IMR-90 (cell line): Measurements from ENCODE around the gene SESN1. TPM values are rescaled to one million over a fixed set of nuclear protein-coding genes. Genes with fewer than 3 reads are reported as not detected.
A peak's percentile ranks its signal among the peaks of the same experiment; 100 is the strongest.

Source experiments
- ATAC-seq: fragments of 200-7000 bp; cut with Tn5 transposase; 2 replicates; pipeline ENCODE4 v1.9.1; 2020; ENCODE audit warnings: low read depth, mild to moderate bottlenecking, moderate library complexity
- BruUV-seq: library from RNA; stranded (reverse); fragments of 400-500 nt; replicated peaks from 2 replicates; lab custom pipeline; 2021; lab: Mats Ljungman, UMichigan
- CTCF ChIA-PET: fragments of 300-600 bp; formaldehyde crosslinking; extraction: SDS; loops from one replicate; lab custom pipeline; 2021; ENCODE audit warnings: antibody characterized with exemption; lab: Yijun Ruan, JAX
- POLR2A ChIA-PET: fragments of 300-600 bp; sonication (Branson Sonifier 250); formaldehyde crosslinking; loops from one replicate; lab custom pipeline; 2022; ENCODE audit warnings: antibody characterized with exemption; ENCODE audit not compliant: unreplicated experiment; lab: Charles Lee
- DNase-seq: peaks from one replicate; pipeline ENCODE4 v3.0.0; 2013
- H2AFZ ChIP-seq: replicated peaks from 2 replicates; pipeline ENCODE3; 2013; ENCODE audit warnings: low read length, mild to moderate bottlenecking; ENCODE audit not compliant: poor library complexity
- H2AK5ac ChIP-seq: 2 replicates; pipeline ENCODE4 v1.6.1; 2013; ENCODE audit warnings: low read depth, low read length, inconsistent platforms
- H2AK9ac ChIP-seq: replicated peaks from 2 replicates; pipeline ENCODE3; 2013; ENCODE audit warnings: mild to moderate bottlenecking, low read depth, low read length, moderate library complexity; ENCODE audit not compliant: poor library complexity
- H2BK120ac ChIP-seq: 2 replicates; pipeline ENCODE4 v1.6.1; 2013; ENCODE audit warnings: low read depth, low read length, inconsistent platforms
- H2BK15ac ChIP-seq: 3 replicates; pipeline ENCODE4 v1.6.1; 2013; ENCODE audit warnings: low read depth, low read length, inconsistent platforms
- H2BK20ac ChIP-seq: 2 replicates; pipeline ENCODE4 v1.6.1; 2013; ENCODE audit warnings: low read depth, mild to moderate bottlenecking, inconsistent platforms, low read length, moderate library complexity
- H2BK5ac ChIP-seq: 2 replicates; pipeline ENCODE4 v1.6.1; 2013; ENCODE audit warnings: mild to moderate bottlenecking, low read depth, low read length, inconsistent platforms; ENCODE audit not compliant: poor library complexity, severe bottlenecking
- H3K14ac ChIP-seq: replicated peaks from 2 replicates; pipeline ENCODE4 v1.6.1; 2013; ENCODE audit warnings: low read depth, low read length, inconsistent platforms
- H3K18ac ChIP-seq: 2 replicates; pipeline ENCODE4 v1.6.1; 2013; ENCODE audit warnings: low read depth, low read length, control low read depth
- H3K23ac ChIP-seq: 2 replicates; pipeline ENCODE4 v1.6.1; 2013; ENCODE audit warnings: low read depth, low read length, inconsistent platforms
- H3K27ac ChIP-seq: 2 replicates; pipeline ENCODE4 v1.5.1; 2013; ENCODE audit warnings: mild to moderate bottlenecking, control low read depth, low read length; ENCODE audit not compliant: insufficient read depth
- H3K27me3 ChIP-seq: 2 replicates; pipeline ENCODE4 v1.6.1; 2013; ENCODE audit warnings: low read length; ENCODE audit not compliant: control insufficient read depth, insufficient read depth
- H3K36me3 ChIP-seq: 2 replicates; pipeline ENCODE4 v1.6.1; 2013; ENCODE audit warnings: low read length, mixed read lengths; ENCODE audit not compliant: control insufficient read depth, insufficient read depth
- H3K4ac ChIP-seq: 2 replicates; pipeline ENCODE4 v1.6.1; 2013; ENCODE audit warnings: low read depth, low read length, inconsistent platforms
- H3K4me1 ChIP-seq: 2 replicates; pipeline ENCODE4 v1.6.1; 2013; ENCODE audit warnings: low read length, mixed read lengths; ENCODE audit not compliant: control insufficient read depth, insufficient read depth
- H3K4me2 ChIP-seq: 2 replicates; pipeline ENCODE4 v1.6.1; 2013; ENCODE audit warnings: low read depth, mild to moderate bottlenecking, control low read depth, low read length, moderate library complexity
- H3K4me3 ChIP-seq: 2 replicates; pipeline ENCODE4 v1.5.1; 2013; ENCODE audit warnings: low read depth, mild to moderate bottlenecking, control low read depth, low read length, moderate library complexity; ENCODE audit not compliant: insufficient read depth
- H3K56ac ChIP-seq: 2 replicates; pipeline ENCODE4 v1.6.1; 2013; ENCODE audit warnings: low read length, inconsistent platforms; ENCODE audit not compliant: insufficient read depth; ENCODE audit errors: extremely low read depth
- H3K79me1 ChIP-seq, 2 experiments: 2 replicates each; pipeline ENCODE4 v1.6.1; 2013; ENCODE audit warnings: low read length in 2 of 2, inconsistent platforms in 1 of 2, low read depth in 1 of 2
- H3K9ac ChIP-seq: 2 replicates; pipeline ENCODE4 v1.6.1; 2013; ENCODE audit warnings: low read depth, low read length, control low read depth
- H3K9me1 ChIP-seq: 2 replicates; pipeline ENCODE4 v1.6.1; 2013; ENCODE audit warnings: low read length, inconsistent platforms; ENCODE audit not compliant: insufficient read depth
- H3K9me3 ChIP-seq: 2 replicates; pipeline ENCODE4 v1.6.1; 2013; ENCODE audit warnings: low read length; ENCODE audit not compliant: control insufficient read depth, insufficient read depth
- H4K20me1 ChIP-seq: 2 replicates; pipeline ENCODE4 v1.6.1; 2013; ENCODE audit warnings: low read length, inconsistent platforms; ENCODE audit not compliant: insufficient read depth
- H4K5ac ChIP-seq: 2 replicates; pipeline ENCODE4 v1.6.1; 2013; ENCODE audit warnings: mild to moderate bottlenecking, low read depth, low read length, control low read depth
- H4K8ac ChIP-seq, 2 experiments: 2 replicates each; pipeline ENCODE4 v1.6.1; 2013; ENCODE audit warnings: low read depth in 2 of 2, low read length in 2 of 2, control low read depth in 1 of 2, inconsistent platforms in 1 of 2
- H4K91ac ChIP-seq: 2 replicates; pipeline ENCODE4 v1.6.1; 2013; ENCODE audit warnings: low read depth, low read length, inconsistent platforms; ENCODE audit not compliant: insufficient read depth
- CEBPB ChIP-seq: IDR thresholded peaks from 2 replicates; pipeline ENCODE4 v1.6.1; 2012; ENCODE audit warnings: low read depth, low read length, improper control_type of control experiment
- CHD1 ChIP-seq: IDR thresholded peaks from 2 replicates; pipeline ENCODE4 v1.6.1; 2012; ENCODE audit warnings: low read depth, low read length, improper control_type of control experiment
- FOS ChIP-seq: fragments of 150-350 bp; IDR thresholded peaks from 2 replicates; pipeline ENCODE4 v1.6.1; 2016; ENCODE audit warnings: low read depth, low read length
- MAZ ChIP-seq: IDR thresholded peaks from 2 replicates; pipeline ENCODE4 v1.6.1; 2012; ENCODE audit warnings: low read depth, mild to moderate bottlenecking, low read length, improper control_type of control experiment, moderate library complexity, borderline replicate concordance
- NFE2L2 ChIP-seq: fragments of 150-350 bp; IDR thresholded peaks from 2 replicates; pipeline ENCODE4 v1.6.1; 2016; ENCODE audit warnings: low read depth, mild to moderate bottlenecking, low read length
- RAD21 ChIP-seq: IDR thresholded peaks from 2 replicates; pipeline ENCODE4 v1.6.1; 2012; ENCODE audit warnings: low read length, improper control_type of control experiment
- RFX5 ChIP-seq: IDR thresholded peaks from 2 replicates; pipeline ENCODE4 v1.8.0; 2012; ENCODE audit warnings: low read depth, mild to moderate bottlenecking, low read length, moderate library complexity
- USF2 ChIP-seq: fragments of 150-350 bp; IDR thresholded peaks from 2 replicates; pipeline ENCODE4 v1.6.1; 2017; ENCODE audit warnings: mild to moderate bottlenecking, antibody characterized with exemption, low read length, low read depth
- WGBS, 2 experiments: methylation state at CpG; one replicate each; pipeline versions ENCODE4 v1.1.5 to v1.1.7; 2013; ENCODE audit warnings: missing lambda C conversion rate in 2 of 2; ENCODE audit not compliant: insufficient read length in 1 of 2; ENCODE audit errors: extremely low coverage in 2 of 2; 5-methylcytosine and 5-hydroxymethylcytosine counted together
- dilution Hi-C: fragments of 300-500 bp; cut with HindIII; formaldehyde crosslinking; loops from one replicate; pipeline ENCODE4 v1.14.3; 2018; ENCODE audit warnings: low sequenced_read_pairs; ENCODE audit not compliant: unreplicated experiment
- in situ Hi-C: fragments of 300-500 bp; cut with MboI; formaldehyde crosslinking; loops from 3 replicates; pipeline ENCODE4 v1.14.3; 2019; ENCODE audit warnings: low sequenced_read_pairs, inconsistent platforms, mixed read lengths
- intact Hi-C: fragments of 100-400 bp; cut with micrococcal nuclease; formaldehyde crosslinking; loops from 2 replicates; pipeline ENCODE4 v1.10.0; 2022
- polyA plus RNA-seq, 3 experiments: library from polyadenylated mRNA; depleted of rRNA; stranded (reverse); fragments of >200 nt; gene quantifications; 2 replicates each; pipeline ENCODE4 v1.2.3, GENCODE V29; 2012; ENCODE audit warnings: low replicate concordance in 1 of 3
- total RNA-seq: library from RNA; depleted of rRNA; stranded (reverse); fragments of >200 nt; gene quantifications from 2 replicates; pipeline ENCODE4 v1.2.3, GENCODE V29; 2012

Gene SESN1
- total and polyA plus RNA-seq, 2 of the 4 experiments (the other 2 are of a cell fraction): 9.7 to 16.7 TPM

GRCh38 chr6:109009962-109010704 is 84.5 kb downstream of the SESN1 start:
- 12% methylated on average over 4 of the region's 10 CpGs; no CpG with 5 or more reads in 1 of the 2 experiments for WGBS, 2 experiments
- Histone ChIP-seq H3K14ac (no peak overlapping the region), H2AK9ac (no peak overlapping the region), H3K18ac (no peak overlapping the region), H4K8ac (peak overlapping the region; percentile 70 to 78; a peak in 3 of 4 replicates), H4K91ac (no peak overlapping the region), H3K36me3 (no peaks in the 10 kb centered on the region), H2BK20ac (no peak overlapping the region), H3K9me3 (no peaks in the 10 kb centered on the region), H3K56ac (0 out of 2 replicates have a peak overlapping the region, but pooled peaks have one; percentile 39), H2AK5ac (no peak overlapping the region), H3K27ac (no peak overlapping the region), H2BK5ac (no peak overlapping the region), H3K4me3 (peak overlapping the region; percentile 89), H2AFZ (peak overlapping the region; percentile 98), H3K27me3 (no peaks in the 10 kb centered on the region), H3K4me2 (peak overlapping the region; percentile 96), H4K5ac (no peak overlapping the region), H3K4me1 (no peaks in the 10 kb centered on the region), H2BK15ac (0 out of 3 replicates have a peak overlapping the region, but pooled peaks have one; percentile 35), H3K4ac (no peak overlapping the region; the same call in 1 of the 2 replicates), H3K9ac (peak overlapping the region; percentile 65), H3K23ac (no peak overlapping the region), H4K20me1 (no peaks in the 10 kb centered on the region; the same call in 1 of the 2 replicates), H2BK120ac (no peak overlapping the region), H3K79me1 (peaks cover 11 to 16% of the 10 kb centered on the region in 2 experiments; a peak in 3 of 4 replicates), H3K9me1 (no peaks in the 10 kb centered on the region)
- ChIA-PET CTCF (no interaction called here), POLR2A (no interaction called here)
- dilution Hi-C loops: no loop called here
- DNase-seq (no peak), ATAC-seq (no peak)
- TF ChIP-seq NFE2L2 (no peak), RAD21 (no peak), MAZ (no peak), FOS (no peak), RFX5 (no peak), CHD1 (no peak), CEBPB (no peak), USF2 (no peak)
- in situ Hi-C loops: no loop called here
- intact Hi-C loops: loop anchor here (5.0 kb wide), 5 partner anchors 42 to 468 kb away; partner anchors contain the start of gene CD164
- BruUV-seq: no TSS peak
